Islet precursor cell (in vitro differentiated cells): ENCODE results near the gene H6PD.
A peak's percentile ranks its signal among the peaks of the same experiment; 100 is the strongest.

Source experiments
- DNase-seq: peaks from one replicate; pipeline ENCODE4 v3.0.0-alpha.2; 2018

Gene H6PD

GRCh38 chr1:9234223-9235095 is at the start of gene H6PD:
TSS of gene H6PD (plus strand) at chr1:9234774. CDS start at chr1:9244935, 10,161 bp downstream.
- DNase-seq: peak; percentile 91

DNA sequence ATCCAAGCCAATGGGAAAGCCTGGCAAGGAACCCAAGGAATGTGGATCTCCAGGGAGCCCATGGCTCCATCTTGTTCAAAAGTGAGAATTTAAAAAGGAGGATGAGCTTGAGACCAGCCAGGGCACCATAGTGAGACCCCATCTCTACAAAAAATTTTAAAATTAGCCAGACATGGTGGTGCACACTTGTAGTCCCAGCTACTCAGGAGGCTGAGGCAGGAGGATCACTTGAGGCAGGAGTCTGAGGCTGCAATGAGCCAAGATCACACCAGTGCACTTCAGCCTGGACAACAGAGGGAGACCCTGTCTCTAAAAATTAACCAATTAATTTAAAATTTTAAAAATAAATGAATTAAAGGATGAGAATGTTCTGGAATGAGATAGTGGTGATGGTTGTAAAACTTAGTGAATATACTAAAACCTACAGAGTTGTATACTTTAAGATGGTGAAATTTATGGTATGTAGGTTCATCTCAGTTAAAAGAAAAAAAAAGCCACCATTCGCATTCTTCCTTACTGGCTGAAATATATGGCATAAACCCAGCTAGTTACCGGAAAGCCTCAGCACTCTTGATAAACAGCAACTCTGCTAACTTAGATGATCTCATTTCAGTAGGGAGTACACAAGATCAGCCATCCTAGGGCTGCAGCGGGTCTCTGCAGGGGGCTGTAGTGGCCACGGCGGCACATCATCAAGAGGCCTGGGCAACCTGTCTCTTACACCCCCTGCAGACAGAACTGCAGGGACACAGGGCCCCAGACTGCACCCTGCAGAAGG is 48.3 kb upstream of the H6PD start:
- DNase-seq: no peak

DNA sequence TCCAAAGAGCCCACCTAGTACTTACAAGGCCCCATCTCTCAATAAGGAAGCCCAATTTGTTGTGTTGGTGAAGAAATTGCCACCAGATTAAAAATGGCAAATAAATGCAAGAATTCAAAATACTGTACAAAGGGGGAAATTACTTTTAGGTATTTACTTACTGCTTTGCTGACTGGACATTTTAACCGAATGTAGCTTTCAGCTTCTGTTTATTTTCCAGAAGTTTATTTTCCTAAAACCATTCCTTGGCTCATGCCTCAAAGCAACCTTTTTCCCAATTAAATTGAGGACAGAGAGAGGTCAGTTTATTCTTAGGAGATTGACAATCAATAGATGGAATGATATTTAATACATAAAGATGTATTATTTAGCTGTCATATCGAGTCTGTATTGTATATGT is 47.6 kb upstream of the H6PD start:
- no peak for DNase-seq

GRCh38 chr1:9190234-9190633 is 44.3 kb upstream of the H6PD start:
- DNase-seq: no peak

DNA sequence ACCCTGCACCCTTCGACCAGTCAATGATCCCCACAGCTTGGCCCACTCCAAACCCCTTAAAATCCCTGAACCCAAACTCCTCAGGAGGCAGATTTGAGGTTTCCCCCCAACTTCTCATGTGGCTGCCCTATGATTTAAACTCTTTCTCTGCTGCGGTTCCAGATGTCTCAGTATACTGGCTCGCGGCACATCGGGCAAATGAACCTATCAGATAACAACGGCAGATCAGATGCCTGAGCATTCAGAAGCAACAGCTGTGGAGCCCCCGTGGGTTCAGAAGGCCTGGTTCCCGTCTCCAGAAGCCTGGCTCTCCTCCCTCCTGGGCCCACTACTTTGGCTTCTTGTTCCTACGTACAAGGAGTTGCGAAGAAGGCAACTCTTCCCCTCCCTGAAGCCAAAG is 43.3 kb upstream of the H6PD start:
- no peak for DNase-seq

- no peak for DNase-seq
Observed at GRCh38 chr1:9192578-9193232, 41.9 kb upstream of the H6PD start.

DNA sequence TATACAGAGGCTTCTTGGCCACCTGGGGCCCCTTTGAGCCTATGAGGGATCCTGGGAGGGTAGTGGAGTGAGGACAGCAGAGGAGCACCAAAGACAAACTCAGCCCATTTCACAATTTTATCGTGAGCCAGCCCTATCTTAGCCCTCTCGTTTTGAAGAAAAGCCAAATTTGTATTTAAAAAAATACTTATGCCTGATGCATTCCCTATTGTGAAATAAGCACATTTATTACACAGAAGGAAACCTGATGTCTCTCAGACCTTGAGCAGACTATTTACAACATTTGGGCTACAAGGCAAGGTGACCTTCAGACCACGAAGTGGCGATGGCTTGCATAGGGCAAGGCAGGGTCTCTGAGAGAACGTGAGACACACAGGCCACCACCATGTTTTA is 41.3 kb upstream of the H6PD start:
- no peak for DNase-seq

DNA sequence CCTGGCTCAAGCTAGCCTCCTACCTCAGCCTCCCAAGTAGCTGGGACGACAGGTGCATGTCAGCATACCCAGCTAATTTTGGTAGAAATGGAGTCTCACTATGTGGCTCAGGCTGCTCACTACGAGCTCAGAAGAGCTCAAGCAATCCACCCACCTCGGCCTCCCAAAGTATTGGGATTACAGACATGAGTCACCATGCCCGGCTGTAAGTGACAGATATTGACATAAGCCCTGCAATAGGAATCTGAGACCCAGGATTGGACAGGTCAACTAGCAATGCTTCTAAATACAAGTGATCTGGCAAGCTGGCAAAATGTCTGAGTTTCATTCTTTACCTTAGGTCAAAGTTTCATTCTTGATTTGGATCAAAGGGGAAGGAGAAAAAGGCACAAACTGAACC is 40.5 kb upstream of the H6PD start:
- no peak for DNase-seq

- no peak for DNase-seq
Observed at GRCh38 chr1:9195651-9196050, 38.9 kb upstream of the H6PD start.

DNA sequence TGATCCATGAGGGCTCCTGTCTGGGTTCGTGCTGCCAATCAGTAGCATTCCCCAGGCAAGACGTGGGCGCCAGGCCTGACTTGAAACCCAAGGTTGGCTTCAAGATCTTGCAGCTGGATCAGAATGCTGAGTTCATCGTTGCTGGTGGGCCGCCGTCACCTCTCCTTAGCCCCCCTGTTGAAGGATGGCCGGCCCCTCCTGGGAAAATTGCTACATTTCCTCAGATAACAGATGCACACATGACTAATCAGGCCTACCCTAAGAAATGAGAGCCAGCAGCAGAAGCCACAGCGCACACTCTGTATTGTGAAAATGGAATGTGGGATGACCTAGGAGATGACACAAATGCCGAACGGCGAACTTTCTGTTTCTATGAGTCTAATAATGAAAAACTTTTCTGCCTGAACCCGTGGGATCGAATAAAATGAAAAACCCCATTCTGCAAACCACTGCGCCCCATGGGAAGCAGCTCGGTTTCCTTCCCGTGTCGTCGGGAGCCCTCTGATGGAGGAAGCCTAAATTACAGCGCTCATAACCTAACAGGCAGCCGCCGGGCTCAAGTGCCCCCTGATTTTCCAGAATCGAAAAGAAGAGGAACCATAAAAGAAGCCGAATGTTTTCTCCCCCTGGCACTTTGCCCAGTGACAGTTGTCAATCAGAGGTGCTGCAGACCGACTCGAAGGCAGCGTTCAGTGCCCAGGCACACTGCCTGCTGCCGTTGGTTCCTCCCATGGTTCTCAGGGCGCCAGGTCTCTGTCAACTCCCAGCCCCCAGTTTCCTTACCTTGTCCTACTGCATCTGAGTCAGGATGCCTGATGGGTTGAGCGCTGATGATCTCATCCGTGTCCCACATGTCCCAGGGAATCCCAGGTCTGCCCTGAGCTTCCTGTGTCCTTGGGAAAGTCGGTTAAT is 38.2 kb upstream of the H6PD start:
- DNase-seq: peak; percentile 71

- DNase-seq: no peak
Observed at GRCh38 chr1:9197186-9198099, 37.1 kb upstream of the H6PD start.

DNA sequence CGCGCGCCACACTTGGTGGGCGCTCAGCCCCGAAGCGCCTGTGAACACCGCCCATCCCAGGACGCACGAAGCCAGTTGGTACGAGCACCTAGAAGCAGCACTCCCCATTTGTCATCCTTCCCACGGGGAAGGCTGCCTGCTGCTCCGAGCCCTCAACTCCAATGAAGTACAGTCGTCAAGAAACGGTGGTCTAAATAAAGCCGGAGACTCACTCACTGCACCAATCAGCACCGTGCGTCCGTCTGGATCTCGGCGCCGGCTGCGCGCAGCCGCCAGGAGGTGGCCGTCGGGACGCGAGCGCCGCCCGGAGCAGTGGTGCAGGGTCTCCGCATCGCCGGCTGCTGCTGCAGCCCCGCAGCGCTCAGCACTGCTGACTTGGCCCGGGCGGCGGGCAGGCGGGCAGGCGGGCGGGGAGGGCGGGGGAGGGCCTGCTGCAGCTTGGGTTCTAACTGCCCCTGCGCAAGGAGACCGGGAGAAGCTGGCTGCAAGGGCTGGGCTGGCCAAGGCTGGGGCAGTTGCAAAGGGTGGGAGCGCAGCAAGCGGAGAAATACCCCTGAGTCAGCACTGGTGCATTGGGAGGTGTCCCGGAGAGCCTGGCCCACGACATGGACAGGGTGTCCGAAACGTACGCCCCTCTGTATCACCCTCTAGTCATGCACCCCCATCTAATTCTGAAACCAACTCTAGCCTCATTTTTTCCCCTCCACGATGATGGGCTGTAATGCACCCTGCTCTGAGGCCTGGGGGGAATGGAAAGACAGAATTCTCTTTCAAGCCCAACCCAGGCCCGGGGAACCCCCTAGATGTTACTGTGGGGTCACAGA is 35.8 kb upstream of the H6PD start:
- peak; percentile 86 for DNase-seq

- no peak for DNase-seq
Observed at GRCh38 chr1:9200441-9200840, 34.1 kb upstream of the H6PD start.

DNA sequence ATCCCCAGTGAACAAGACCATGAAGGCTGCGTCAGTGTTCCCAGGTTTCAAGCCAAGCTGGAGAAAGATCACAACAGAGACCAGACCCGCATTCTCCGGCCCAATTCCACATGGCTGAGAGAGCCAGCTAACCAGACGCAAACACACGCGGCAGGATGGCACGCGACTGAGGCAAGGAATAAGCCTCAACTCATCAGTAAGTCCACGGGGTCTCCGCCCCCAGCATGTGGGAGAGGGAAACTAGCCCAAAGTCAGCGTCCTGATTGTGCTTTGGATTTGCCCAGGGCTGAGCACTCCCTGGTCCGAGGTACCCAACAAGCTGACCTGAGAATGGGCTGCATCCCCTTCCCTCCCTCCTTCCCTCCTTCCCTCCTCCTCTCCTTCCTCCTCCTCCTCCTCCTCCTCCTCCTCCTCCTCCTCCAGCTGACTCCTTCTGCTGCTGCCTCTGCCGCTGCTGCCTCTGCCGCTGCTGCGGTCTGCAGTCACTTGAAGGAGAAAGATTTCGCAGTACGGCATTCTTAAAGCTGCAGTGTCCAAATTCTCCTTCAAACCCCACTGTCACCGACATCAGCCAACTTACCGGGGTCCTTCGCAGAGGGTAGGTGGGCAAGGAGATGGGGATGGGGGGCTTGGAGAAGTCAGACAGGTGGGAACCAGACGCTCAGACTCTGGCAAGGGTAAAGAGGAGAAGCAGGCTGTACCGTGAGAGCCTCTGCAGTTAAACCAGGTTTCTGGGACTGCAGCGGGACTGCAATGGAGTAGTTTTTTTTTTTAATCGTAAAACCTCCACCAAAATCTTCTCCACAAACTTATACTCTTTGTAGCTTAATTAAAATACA is 33.0 kb upstream of the H6PD start:
- DNase-seq: peak; percentile 76

GRCh38 chr1:9202240-9202870 is 32.2 kb upstream of the H6PD start:
- DNase-seq: no peak

DNA sequence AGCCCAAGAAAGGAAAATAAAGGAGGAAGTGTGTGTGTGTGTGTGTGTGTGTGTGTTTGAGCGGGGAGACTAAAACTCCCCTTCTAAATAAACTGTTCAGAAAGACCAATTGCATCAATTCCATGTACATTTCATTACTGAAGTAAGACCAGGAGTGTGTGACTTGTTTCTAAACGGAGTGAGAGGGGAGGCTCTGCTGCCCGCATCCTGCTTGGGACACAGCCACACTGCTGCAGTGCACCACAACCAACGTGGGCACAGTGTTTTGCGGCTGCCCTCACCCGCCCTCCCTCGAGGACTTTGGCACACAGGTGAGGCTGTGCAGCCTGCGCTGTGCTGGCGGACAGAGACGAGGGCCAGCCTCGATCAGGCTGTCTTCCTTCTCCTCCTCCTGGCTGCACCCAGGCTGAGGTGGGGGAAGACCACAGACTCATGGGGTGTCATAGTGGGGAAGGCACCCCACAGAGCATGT is 31.0 kb upstream of the H6PD start:
- DNase-seq: no peak

DNA sequence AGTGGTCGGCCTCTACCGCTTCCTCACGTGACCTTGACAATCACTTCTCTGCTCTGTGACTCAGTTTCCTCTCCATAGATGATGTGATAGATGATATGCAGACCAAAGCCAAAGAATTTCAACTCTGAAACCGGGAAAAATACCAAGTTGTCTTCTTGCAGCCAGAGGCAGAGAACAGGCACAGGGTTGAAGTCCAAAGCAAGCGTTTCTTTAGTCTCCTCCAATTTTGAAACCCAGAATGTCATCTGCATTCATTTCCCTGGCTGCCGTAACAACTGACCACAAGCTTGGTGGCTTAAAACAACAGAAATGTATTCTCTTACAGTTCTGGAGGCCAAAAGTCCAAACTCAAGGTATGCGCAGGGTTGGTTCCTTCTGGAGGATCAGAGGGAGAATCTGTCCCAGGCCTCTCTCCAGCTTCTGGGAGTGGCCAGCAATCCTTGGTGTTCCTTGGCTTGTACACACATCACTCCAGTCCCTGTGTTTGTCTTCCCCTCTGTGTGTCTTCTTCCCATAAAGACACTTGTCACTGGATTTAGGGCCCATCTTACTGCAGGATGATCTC is 30.3 kb upstream of the H6PD start:
- DNase-seq: no peak

- DNase-seq: no peak
Observed at GRCh38 chr1:9207086-9207485, 27.5 kb upstream of the H6PD start.

GRCh38 chr1:9207715-9208114 is 26.9 kb upstream of the H6PD start:
- DNase-seq: no peak
